Activated CD8-positive, alpha-beta memory T cell treated with anti-CD3 and anti-CD28 coated beads for 48 hours (primary cell): ENCODE measurements around the gene STX16.
"Not testable (repeated sequence)": the region's sequence is repeated elsewhere in the genome, so short reads cannot be mapped to it uniquely, and the experiment has no call there.

Source experiments
- DNase-seq, 3 experiments: peaks; one replicate each; pipeline ENCODE4 v3.0.0-alpha.2; 2020; ENCODE audit warnings: low read depth in 2 of 3, low spot score in 2 of 3

STX16 gene

DNA sequence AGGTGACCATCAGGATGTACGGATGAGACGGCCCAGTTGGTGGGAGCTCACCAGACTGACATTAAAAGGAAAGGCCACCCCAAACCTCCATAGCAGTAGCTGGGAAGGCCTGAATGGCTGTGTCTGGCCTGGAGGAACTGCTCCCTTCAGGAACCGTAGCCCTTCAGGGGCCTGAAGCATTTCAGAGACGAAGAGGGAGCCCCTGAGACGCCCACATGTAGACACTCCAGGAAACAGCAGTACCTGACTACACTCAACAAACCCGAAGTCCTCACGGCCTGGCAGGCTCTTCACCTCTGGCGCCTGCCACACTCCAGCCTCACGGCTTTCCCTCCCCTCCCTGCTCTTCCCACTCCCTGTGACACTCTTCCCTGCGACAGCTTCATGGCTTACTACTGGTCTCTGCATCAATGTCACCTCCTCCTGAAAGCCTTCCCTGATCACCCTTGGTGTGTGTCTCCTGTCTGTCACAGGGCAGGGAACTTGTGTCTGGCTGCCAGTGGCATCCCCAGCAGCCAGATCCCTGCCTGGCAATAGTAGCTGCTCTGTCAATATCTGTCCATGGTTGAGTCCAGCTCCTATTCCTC lies 14.6 kb upstream of the STX16 start:
- DNase-seq: no peak

DNA sequence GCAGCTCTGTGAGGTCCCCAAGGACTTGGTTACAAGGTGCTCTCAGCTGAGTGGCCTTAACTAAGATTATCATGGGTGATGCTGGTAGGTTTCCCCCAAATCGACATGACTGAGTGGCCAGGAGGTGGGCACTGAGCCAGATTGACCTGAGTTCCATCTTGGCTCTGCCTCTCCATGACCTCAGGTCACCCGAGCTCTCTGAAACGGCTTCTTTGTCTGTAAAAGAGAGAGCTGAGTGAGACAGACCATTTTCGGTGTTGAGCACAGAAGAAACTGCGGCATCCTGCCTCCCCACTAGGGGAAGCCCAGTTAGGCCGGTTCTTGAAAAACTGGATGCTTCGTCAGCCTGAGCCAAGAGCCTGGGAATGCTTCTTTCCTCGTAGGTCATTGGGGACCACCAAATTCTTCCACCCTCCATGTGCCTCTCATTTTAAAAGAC lies 14.1 kb upstream of the STX16 start:
- no peak for DNase-seq

DNA sequence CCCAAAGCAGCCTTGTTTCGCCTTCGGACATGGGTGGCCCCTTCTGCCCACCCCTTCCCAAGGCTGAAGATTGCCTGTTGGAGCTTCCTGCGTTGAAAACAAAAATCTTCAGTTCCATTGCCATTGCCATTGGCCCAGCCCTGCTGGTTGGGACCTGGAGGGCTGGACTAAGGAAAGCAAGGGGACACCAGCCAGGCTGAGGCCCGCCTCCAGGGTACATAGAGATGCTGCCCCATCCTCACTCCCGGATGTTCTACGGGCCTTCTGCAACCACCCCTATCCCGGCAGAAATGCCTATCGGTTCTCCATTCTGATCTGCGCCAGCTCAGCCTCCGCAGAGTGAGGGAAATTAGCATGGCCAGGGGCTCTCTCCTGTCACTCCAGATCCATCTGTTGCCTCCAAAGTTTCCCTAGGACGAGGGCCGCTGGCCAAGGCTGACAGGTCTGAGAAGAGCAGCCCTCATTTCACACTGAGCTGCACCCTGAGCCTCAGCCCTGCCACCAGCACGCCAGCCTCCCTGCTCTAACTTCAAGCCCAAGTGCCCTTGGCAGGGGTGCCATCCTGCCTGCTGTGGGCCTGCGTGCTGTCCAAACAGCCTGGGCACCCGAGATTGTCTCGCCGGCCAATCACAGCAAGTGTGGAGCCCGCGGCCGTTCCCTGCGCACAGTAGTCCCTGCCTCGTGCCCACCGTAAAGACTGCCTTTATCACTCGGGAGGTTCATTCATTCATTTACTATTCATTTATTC lies 13.4 kb upstream of the STX16 start:
- DNase-seq: no peak

DNA sequence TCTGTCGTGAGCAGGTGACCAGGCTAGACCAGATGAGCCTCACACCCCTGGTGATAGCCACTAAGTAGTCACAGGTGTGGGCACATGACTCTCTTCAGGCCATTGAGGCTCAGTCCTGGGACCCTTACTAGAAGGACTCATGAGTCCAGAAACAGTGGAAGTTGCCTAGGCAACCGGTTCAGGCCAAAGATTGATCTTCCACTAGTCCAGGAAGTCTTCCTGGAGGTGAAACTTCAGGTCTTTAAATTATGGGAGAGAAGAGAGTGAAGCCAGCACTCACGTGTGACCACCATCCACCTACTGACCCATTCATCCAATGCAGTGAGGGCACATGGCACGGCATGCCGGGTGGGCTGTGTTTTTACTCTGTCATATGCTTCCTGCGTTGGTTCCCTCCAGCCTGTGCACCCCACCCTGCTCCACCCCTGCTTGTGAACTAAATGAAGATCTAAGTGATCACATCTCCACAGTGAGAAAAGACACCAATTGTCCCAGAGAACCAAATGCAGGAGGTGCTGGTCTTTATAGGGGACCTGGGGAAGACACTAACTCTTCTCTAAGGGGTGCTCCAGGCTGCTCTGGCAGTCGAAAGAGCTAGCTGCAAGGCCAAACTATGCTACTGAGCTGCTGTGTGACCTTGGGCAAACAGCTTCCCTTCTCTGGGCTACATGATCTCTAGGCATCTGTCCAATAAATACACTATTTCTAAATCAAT lies 12.5 kb upstream of the STX16 start:
- DNase-seq: no peak

DNA sequence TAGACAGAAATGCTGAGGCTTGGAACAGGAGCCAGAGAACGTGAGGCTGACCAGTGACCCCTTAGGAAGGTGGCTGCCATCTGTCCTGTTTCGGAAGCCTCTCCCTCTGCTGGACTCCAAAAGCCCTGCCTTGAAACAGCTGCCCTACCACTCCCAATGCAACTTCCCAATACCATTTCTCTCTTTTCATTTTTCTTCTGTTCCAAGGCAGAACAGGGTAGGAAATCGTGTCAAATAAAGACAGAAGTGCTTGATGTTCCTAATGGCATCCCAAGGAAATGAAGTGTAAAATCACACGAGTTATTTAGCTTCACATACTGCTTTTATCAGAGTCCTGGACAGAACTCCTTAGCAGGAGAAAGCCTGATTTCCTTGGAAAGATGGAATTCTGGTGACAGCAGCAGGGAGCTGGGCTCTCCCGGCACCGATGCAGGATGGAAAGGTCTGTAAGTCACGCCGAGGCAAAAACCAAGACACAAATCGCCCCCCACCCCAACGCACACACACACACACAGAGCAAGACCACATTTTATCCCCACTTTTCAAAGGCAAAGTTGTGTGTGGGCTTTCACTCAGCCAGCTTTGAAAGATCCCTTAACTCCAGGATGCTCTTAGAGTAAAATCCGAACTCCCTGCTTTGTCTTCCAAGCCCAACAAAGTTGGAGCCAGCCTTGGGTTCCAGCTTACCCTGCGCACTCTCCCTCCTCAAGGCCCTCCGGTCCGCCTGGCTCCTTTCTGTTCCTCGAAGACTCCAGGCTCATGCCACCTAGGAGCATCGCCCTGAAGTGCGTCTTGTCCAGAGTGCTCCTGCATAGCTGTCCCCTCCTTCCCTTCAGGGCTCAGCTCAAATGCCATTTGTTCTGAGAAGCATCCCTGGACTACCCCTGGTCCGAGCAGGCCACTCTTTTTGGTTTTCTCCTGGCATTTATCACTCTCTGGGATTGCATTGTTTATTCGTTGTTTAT lies 11.6 kb upstream of the STX16 start:
- DNase-seq: no peak

DNA sequence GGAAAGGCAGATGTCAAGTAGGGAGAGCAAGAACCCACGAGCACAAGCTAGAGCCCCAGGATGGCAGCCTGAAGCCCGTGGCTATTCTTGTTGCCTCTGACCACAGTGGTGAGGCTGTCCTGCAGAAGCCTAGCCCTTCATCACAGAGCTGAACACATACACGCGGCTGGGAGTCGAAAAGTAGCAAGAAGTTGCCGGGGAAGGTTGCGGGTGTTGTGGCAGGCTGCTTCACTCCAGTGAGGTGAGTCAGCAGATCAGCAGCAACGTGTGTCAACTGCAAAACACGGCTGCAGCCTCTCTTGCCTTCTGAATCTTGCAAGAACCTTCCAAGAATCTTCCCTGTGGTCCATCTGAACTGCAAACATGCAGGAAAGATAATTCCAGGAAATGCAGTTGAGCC lies 10.6 kb upstream of the STX16 start:
- DNase-seq: no peak

DNA sequence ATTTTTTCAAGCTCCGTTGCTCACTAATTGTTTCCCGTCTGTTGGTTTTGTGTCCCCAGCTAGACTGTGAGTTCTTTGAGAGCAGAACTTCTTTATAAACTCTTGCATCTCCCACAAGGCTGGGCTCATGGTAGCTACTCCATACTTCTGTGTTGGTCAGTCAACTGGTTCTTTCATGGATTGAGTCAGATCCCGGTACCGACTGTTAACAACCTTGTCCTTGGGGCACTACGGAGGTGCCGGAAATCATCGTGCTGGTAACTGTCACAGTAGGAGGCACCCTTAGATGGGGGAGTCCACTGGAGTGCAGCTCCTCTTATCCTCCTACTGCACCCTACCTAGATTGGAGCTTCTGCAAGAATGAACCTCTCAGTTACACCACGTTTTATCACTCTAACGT lies 8.6 kb upstream of the STX16 start:
- no peak for DNase-seq

DNA sequence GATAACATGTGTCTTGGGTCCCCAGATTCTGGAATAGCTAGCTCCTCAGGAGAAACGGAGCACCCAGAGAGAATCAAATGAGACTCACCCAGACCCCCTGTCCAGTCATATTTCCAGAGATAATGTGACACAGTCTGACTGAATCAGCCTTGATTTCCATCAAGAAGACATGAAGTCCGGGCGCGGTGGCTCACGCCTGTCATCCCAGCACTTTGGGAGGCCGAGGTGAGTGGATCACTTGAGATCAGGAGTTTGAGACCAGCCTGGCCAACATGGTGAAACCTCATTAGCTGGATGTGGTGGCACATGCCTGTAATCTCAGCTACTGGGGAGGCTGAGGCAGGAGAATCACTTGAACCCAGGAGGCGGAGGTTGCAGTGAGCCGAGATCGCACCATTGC lies 8.2 kb upstream of the STX16 start:
- DNase-seq: not testable (repeated sequence)

DNA sequence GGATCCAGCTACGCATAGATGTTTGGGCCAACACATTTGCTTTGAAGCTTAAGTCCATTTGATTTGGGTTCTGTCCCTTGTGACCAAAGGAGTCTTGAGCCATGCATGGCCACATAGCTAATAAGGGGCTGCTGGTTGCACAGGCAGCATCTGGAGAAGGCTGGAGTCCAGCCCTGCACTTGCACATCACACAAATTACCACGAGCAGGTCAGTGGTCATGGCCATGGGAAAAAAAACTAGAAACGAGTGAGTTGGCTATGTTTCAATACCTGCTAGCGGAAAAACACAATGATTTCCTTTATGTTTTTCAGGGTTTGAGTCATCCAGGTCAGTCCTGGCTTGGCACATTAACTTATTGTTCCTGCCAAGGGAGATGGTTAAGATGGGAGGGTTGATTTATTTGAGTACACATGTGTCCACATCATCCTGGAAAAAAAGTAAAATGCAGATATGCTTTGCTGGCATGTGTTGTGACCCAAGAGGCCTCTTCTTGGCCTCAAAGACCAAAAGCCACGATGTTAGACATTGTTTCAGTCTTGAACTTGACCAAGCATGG lies 5.6 kb upstream of the STX16 start:
- DNase-seq: no peak

DNA sequence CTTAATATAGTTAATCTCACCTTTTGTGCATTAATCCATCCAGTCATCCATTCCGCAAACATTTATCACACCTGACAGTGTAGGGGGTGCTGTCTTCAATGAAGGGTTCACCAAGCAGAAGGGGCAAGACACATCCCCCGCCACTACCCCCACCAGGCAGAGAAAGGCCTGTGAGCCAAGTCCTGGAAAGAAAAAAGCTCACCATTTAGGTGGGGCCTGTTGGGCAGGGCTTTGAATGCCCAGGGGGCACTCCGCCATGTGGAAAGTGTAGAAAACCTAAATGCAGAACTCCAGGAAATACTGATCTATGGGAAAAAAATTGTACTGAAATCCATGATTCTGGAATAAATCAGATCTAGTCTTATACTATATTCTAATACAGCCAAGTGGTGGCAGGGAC lies 4.8 kb upstream of the STX16 start:
- DNase-seq: no peak

DNA sequence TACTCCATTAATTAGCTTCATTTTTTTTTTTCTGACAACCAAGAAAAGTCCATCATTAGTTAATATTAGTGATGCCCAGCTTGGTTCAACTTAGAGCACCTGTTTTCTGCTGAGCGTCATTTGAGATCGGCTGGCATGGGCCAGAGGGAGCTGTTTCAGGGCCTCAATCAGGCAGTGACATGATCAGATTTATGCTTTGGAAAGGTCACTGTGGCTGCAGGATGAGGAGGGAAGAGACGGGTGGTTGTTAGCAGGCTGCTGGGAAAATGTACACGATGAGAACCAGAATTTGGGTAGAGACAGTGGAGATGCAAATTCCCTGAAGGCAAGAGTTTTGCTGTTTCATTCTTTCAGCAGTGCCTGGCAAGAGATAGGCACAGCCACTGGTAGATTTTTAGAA lies 4.4 kb upstream of the STX16 start:
- DNase-seq: no peak

DNA sequence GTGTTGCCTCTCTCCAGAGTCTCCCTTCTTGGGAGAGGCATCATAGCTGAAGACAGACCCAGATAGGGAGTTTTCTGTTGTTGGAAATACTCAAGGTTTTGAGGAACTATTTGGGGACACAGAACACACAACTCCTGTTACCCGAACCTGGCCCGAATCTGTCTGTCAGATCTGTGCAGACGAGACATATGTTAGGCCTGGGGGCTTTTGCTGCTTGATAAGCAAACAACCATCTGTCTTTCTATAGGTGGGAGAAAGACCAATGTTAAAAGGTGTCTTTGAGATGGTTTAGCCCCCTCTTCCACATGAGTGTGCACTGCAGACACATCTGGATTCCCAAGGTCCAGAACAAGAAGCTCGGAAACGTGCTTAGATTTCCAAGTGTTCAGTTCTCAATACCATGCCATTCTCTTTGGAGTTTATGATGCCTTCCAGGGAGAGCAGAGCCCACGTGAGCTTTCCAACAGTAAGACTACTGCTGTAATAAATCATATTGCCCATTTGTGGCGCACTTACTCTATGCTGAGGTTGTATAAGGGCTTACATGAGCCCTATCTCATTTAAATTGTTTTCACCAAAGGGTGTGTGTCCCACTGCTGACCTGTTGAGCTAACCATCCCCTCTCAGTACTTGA lies 3.8 kb upstream of the STX16 start:
- no peak for DNase-seq

DNA sequence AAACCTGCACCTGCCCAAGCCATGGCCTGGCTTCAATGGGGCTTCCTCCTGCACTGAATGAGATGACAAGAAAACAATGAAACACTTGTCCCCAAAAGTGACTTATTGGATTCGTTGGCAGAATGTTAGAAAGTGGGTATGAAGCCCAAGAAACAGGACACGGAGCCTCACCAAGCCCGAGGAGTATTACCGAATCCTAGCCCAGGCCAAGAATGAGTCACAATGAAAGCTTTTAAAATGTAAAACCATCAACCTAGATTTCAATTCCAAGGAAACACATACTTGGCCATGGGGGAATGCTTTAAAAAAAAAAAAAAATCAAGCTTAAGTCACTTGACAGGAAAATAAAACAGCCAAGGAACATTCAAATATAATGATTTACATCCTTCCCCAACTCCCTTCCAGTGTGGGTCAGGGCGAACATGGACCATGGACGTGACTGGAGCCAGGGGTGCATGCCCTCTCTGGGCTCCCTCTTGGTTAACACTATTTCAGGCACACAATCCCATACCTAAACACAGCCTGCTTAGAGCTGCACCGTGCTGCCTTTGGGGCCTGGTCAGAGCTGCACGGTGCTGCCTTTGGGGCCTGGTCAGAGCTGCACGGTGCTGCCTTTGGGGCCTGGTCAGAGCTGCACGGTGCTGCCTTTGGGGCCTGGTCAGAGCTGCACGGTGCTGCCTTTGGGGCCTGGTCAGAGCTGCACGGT lies 3.1 kb upstream of the STX16 start:
- DNase-seq: no peak

DNA sequence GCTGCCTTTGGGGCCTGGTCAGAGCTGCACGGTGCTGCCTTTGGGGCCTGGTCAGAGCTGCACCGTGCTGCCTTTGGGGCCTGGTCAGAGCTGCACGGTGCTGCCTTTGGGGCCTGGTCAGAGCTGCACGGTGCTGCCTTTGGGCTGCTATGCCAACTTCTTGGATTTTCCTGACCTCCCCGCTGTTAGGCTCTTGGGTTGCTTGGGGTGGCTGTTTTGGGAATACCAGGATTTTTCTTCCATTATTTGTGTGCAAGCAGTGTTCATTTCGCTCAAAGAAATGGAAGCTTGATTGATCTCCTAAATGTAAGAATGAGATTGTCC lies 2.6 kb upstream of the STX16 start:
- DNase-seq: not testable (repeated sequence)

DNA sequence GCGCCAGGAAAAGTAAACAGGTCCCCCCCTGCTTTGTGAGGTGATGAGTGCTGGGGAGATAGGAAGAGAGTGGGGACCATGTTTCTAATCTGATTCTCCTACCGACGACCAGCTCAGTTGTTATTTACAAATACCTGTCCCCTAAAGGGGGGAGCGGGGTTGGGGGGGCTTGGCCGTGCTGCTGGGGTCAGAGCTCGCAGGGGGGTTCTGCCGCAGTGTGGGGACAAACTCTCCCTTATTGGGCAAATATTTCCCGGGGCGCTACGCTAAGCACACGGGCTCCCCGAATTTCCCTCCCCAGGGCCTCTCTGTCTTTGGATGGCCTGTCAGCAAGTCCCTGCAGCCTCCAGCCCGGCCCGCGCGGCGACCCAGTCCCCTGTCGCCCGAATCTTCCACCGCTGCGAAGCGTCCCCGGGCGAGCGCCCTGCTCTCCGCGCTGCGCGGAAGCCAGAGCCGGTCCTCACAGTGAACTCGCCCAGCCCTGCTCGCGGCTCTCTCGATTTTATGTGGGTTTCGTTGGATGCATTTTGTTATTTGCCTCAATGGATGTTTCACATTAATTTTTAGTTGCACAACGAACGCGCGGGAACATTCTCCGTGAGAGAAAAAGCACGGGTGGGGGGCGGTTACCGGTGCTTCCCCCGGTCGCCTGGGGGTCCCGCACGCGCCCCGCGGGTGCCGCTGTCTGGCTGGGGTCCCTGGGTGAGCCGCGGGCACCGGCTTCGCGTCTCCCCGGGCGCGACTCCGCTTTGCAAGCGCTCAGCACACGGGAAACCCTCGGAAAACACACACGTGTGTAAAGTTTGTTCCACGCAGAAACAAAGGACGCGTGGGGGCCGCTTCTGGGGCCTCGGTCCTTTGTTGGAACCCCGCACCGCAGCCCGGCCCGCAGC lies 1.5 kb upstream of the STX16 start:
- DNase-seq: no peak

DNA sequence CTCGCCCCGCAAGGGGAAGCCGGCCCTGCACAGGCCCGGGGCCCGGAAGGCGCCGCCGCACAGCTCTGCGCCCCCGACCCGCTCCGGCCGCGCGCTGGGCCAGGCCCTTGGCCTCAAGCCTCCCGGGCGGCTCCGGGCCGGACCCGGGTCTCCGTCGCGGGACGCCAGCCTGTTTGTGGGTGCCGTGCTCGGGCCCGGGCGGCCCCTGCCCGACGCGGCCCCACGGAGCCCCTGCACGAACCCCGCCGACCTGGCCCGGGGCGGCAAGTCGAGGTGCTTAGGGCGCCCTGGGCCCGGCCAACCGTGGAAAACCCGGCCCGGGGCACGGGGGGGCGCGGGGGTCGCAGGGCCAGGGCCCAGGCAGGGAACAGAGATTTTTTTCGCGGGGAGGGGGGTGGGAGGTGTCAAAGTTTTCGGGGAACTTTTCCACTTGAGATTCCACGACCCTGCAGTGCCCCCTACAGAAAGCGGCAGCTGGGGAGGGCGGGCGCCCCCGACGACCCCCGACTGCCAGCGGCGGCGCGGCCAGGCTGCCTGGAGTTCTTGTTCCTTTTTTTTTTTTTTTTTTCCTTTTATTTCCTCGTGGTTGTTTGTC lies 805 bp upstream of the STX16 start:
- DNase-seq: peak in 1 of 3 experiments; percentile 12

DNA sequence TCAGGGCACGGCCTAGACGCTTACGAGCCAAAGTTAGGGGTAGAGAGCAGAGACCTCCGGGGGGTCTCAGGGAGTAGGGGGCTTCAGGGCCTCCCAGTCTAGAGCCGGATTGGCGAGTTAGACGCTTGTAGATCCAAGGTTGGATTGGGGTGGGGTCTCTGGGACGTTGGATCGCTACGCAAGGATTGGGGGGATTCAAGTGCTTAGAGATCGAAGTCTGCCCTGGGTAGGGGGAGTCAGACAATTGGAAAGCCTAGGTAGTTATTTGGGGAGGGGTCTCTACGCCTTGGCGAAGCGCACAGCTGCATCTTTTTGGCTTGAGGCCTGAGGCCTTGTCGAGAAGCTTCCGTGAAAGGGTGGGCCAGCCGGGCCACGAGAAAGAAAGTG lies 469 bp downstream of the STX16 start:
- DNase-seq: no peak

DNA sequence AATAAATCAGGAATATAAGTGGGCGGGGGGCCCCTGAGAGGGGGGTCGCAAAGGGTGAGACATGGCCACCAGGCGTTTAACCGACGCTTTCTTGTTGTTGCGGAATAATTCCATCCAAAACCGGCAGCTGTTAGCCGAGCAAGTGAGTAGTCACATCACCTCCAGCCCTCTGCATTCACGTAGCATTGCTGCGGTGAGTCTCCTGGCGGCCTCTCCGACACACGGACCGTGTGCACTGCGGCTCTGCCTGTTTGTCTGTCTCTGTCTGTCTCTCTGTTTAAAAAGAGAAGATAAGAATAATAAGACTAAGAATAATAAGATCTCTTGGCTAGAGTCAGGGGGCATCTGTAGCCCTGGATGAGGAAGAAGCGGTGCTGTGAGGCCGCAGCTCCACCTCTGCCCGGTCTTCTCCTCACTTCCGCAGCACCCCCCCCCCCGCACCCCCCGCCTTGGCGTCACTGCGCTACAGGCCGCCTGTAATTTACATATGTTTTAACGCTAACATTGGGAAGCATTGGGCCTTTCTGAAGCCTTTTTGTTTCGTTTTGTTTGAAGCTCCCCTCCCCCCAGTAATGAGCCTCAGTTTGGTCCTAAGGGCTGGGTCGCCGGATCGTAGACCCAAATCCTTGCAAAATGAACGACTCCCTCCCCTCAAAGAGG lies 993 bp downstream of the STX16 start:
- peak in 1 of 3 experiments; percentile 25 for DNase-seq
